ACC112 (cell line): ENCODE measurements around the gene PCBD1.
"Not testable (repeated sequence)": the region's sequence is repeated elsewhere in the genome, so short reads cannot be mapped to it uniquely, and the experiment has no call there.

ENCODE experiments used
- H2AFZ ChIP-seq: fragments of 200-600 bp; sonication (generic); one replicate; pipeline ENCODE4 v1.6.0; 2017; ENCODE audit warnings: antibody characterized with exemption, low read length; ENCODE audit not compliant: unreplicated experiment
- H3K27ac ChIP-seq: fragments of 200-600 bp; sonication (generic); 2 replicates; pipeline ENCODE4 v1.5.1; 2014; ENCODE audit warnings: low read depth, mild to moderate bottlenecking, antibody characterized with exemption, low read length, moderate library complexity
- H3K27me3 ChIP-seq: fragments of 200-600 bp; sonication (generic); 2 replicates; pipeline ENCODE4 v1.6.1; 2014; ENCODE audit warnings: mild to moderate bottlenecking, antibody characterized with exemption, low read length, moderate library complexity, mixed read lengths; ENCODE audit not compliant: insufficient read depth
- H3K36me3 ChIP-seq: fragments of 200-600 bp; sonication (generic); 2 replicates; pipeline ENCODE4 v1.6.1; 2016; ENCODE audit warnings: mild to moderate bottlenecking, antibody characterized with exemption, low read length, moderate library complexity, mixed read lengths; ENCODE audit not compliant: insufficient read depth
- H3K4me1 ChIP-seq: fragments of 200-600 bp; sonication (generic); one replicate; pipeline ENCODE4 v1.6.1; 2016; ENCODE audit warnings: low read length, mixed read lengths; ENCODE audit not compliant: insufficient read depth, unreplicated experiment, control insufficient read depth
- H3K4me3 ChIP-seq: fragments of 200-600 bp; sonication (generic); 2 replicates; pipeline ENCODE4 v1.5.1; 2014; ENCODE audit warnings: mild to moderate bottlenecking, low read depth, low read length
- H3K79me2 ChIP-seq: fragments of 200-600 bp; sonication (generic); one replicate; pipeline ENCODE4 v1.6.0; 2016; ENCODE audit warnings: low read length; ENCODE audit not compliant: control insufficient read depth, unreplicated experiment, insufficient read depth

Gene PCBD1

GRCh38 chr10:70928140-70928539, 39.8 kb upstream of the PCBD1 start:
- Histone ChIP-seq H3K4me1 (no peaks in the 10 kb centered on the region), H3K79me2 (no peaks in the 10 kb centered on the region), H3K4me3 (no peak overlapping the region), H2AFZ (no peak overlapping the region), H3K27me3 (peaks cover 2% of the 10 kb centered on the region; the same call in 1 of the 2 replicates), H3K27ac (no peak overlapping the region), H3K36me3 (no peaks in the 10 kb centered on the region)

GRCh38 chr10:70927189-70927943, 39.0 kb upstream of the PCBD1 start:
- peaks cover 3% of the 10 kb centered on the region for H3K27me3 ChIP-seq
- H3K27ac ChIP-seq: no peak overlapping the region
- no peaks in the 10 kb centered on the region for H3K4me1 ChIP-seq
- no peaks in the 10 kb centered on the region for H3K79me2 ChIP-seq
- H3K36me3 ChIP-seq: no peaks in the 10 kb centered on the region
- no peak overlapping the region for H3K4me3 ChIP-seq
- no peak overlapping the region for H2AFZ ChIP-seq

- Histone ChIP-seq H3K27me3 (peaks cover 13% of the 10 kb centered on the region), H3K79me2 (no peaks in the 10 kb centered on the region), H3K4me3 (no peak overlapping the region), H3K27ac (no peak overlapping the region), H3K36me3 (no peaks in the 10 kb centered on the region), H3K4me1 (no peaks in the 10 kb centered on the region), H2AFZ (no peak overlapping the region)
Measured at GRCh38 chr10:70926226-70927000, 38.0 kb upstream of the PCBD1 start.

GRCh38 chr10:70925377-70926225, 37.2 kb upstream of the PCBD1 start:
- no peak overlapping the region for H2AFZ ChIP-seq
- H3K4me1 ChIP-seq: no peaks in the 10 kb centered on the region
- no peak overlapping the region for H3K27ac ChIP-seq
- H3K79me2 ChIP-seq: no peaks in the 10 kb centered on the region
- peaks cover 21% of the 10 kb centered on the region for H3K27me3 ChIP-seq
- H3K36me3 ChIP-seq: no peaks in the 10 kb centered on the region
- H3K4me3 ChIP-seq: no peak overlapping the region

DNA sequence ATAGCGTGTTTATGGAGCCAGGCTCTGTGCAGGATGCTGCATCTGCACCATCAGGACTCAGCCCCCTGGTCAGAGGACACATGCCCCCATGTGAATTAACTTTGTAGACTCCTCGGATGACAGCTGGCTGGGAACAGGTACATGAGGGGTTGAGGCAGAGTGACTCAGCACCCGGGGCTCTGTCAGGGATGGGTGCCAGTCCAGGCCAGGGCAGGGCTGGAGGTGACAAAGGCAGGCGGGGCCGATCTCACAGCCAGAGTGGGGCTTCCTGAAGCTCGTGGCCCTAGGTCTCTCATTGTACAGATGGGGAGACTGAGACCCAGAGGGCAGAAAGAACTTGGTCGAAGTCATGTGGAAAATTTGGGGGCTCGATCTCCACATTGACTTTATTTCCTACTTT, 35.3 kb upstream of the PCBD1 start:
- Histone ChIP-seq H3K4me3 (no peak overlapping the region), H3K79me2 (no peaks in the 10 kb centered on the region), H3K27ac (no peak overlapping the region), H2AFZ (no peak overlapping the region), H3K27me3 (peaks cover 22% of the 10 kb centered on the region), H3K36me3 (no peaks in the 10 kb centered on the region), H3K4me1 (no peaks in the 10 kb centered on the region)

DNA sequence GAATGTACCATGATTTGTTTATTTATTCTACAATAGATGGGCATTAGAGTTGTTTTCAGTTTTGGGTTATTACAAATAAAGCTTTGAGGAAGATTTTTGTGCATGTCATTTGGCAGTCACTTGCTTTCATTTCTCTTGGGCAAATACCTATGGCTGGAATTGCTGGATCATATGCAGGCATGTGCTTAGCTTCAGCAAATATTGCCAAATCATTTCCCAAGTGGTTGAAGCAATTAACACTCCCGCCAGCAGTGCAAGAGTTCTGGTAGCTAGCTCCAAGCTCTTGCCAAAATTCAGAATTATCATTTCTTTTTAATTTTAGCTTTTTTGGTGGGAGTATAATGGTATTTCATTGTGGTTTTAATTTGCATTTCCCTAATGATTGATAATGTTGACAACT, 32.9 kb upstream of the PCBD1 start:
- Histone ChIP-seq H3K27me3 (peaks cover 20% of the 10 kb centered on the region), H3K4me1 (no peaks in the 10 kb centered on the region), H3K4me3 (no peak overlapping the region)

GRCh38 chr10:70920519-70920918, 32.2 kb upstream of the PCBD1 start:
- Histone ChIP-seq H3K79me2 (no peaks in the 10 kb centered on the region), H3K4me1 (no peaks in the 10 kb centered on the region), H2AFZ (no peak overlapping the region), H3K27me3 (peaks cover 20% of the 10 kb centered on the region), H3K27ac (no peak overlapping the region), H3K4me3 (no peak overlapping the region), H3K36me3 (no peaks in the 10 kb centered on the region)

More for the DNA sequence above, 32.9 kb upstream of the PCBD1 start:
- Histone ChIP-seq H2AFZ (no peak overlapping the region), H3K36me3 (no peaks in the 10 kb centered on the region), H3K27ac (no peak overlapping the region), H3K79me2 (no peaks in the 10 kb centered on the region)

GRCh38 chr10:70919906-70920305, 31.5 kb upstream of the PCBD1 start:
- H2AFZ ChIP-seq, H3K79me2 ChIP-seq, H3K27ac ChIP-seq, H3K4me1 ChIP-seq, H3K4me3 ChIP-seq, H3K36me3 ChIP-seq: not testable (repeated sequence)
- peaks cover 20% of the 10 kb centered on the region for H3K27me3 ChIP-seq

DNA sequence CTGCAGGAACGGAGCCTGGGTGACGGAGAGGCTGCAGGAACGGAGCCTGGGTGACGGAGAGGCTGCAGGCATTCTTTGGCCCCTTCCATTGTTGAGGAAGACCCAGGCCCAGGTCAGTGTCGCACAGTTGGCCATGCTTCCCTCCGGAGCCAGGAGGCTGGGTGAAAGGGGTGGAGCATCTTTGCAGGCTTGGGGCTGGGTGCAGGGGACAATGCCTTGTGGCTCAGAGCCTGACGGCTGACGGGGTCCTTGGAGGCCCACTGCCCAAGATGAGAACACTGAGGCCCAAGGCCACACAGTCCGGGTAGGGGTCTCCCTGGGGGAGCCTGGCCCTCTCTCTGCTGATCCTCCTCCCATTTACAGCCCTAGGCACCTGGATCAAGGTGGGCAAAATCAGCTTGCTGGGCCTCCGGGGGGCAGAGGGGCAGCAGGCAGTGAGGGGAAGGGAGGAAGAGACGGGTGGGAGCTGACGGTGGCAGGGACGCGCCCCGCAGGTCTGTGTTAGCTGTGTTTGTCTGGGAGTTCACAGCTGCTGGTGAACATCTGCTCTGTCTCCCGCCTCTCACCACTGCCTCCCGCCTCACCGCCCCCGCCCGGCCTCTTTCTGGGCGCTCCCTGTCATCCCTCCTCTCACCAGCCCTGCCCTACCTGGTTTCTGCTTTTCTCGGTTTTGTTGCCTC, 30.6 kb upstream of the PCBD1 start:
- Histone ChIP-seq H3K36me3 (no peaks in the 10 kb centered on the region), H3K79me2 (no peaks in the 10 kb centered on the region), H3K4me3 (no peak overlapping the region), H3K27ac (no peak overlapping the region), H3K4me1 (no peaks in the 10 kb centered on the region), H2AFZ (no peak overlapping the region), H3K27me3 (peaks cover 24% of the 10 kb centered on the region)

DNA sequence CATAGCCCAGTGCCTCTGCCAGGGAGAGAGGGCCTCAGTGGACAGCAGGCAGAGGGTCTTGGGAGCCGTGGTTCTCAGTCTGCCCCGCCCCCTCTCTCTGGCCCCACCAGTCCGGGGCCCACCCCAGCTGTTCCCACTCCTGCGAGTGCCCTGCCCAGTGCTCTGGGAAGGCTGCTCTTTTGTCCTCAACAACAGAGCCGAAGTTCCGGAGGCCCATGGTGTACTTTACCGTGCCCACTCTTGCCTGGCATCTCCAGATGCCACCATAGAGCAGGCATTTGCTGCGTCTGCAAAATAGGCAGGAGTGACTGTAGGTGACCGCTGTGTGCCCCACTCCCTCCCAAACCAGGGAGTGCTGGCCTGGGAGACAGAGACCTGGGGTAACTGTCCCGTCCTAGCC, 29.3 kb upstream of the PCBD1 start:
- Histone ChIP-seq H3K79me2 (no peaks in the 10 kb centered on the region), H2AFZ (no peak overlapping the region), H3K4me3 (no peak overlapping the region), H3K36me3 (no peaks in the 10 kb centered on the region), H3K4me1 (no peaks in the 10 kb centered on the region), H3K27ac (no peak overlapping the region), H3K27me3 (peaks cover 24% of the 10 kb centered on the region)
